Vagina (tissue), 2 donors: Measurements from ENCODE around the gene ITPKB. TPM values are rescaled to one million over a fixed set of nuclear protein-coding genes. Genes with fewer than 3 reads are reported as not detected.

Experiments used
- DNase-seq, 2 donors: peaks; one replicate each; pipeline ENCODE4 v3.0.0-alpha.2; 2017; ENCODE audit errors: extremely low spot score in 2 of 2
- H3K27ac ChIP-seq: fragments of 200-600 bp; sonication (generic); one replicate; pipeline ENCODE4 v1.5.1; 2019
- H3K27me3 ChIP-seq: fragments of 200-600 bp; sonication (generic); one replicate; pipeline ENCODE4 v1.5.1; 2019
- H3K36me3 ChIP-seq, 2 donors: fragments of 200-600 bp; sonication (generic); one replicate each; pipeline ENCODE4 v1.5.1; 2017 to 2019
- H3K4me1 ChIP-seq: fragments of 200-600 bp; sonication (generic); one replicate; pipeline ENCODE4 v1.5.1; 2019
- H3K4me3 ChIP-seq, 2 donors: fragments of 200-600 bp; sonication (generic); 1 replicate in 1 of 2; 2 replicates in 1 of 2; pipeline ENCODE4 v1.5.1; 2016 to 2019
- H3K9me3 ChIP-seq: fragments of 200-600 bp; sonication (generic); one replicate; pipeline ENCODE4 v1.5.1; 2019
- CTCF ChIP-seq, 3 experiments: fragments of 450-650 bp in 2 of 3; fragments of 200-600 bp in 1 of 3; sonication (generic) in 1 of 3; IDR thresholded peaks; one replicate each; pipeline ENCODE4 v1.5.1; 2017 to 2019; ENCODE audit warnings: antibody characterized with exemption in 3 of 3, mild to moderate bottlenecking in 2 of 3, moderate library complexity in 2 of 3
- POLR2A ChIP-seq, 2 donors: fragments of 450-650 bp; IDR thresholded peaks; one replicate each; pipeline ENCODE4 v1.6.1; 2017; ENCODE audit warnings: antibody characterized with exemption in 2 of 2, mild to moderate bottlenecking in 2 of 2, moderate library complexity in 2 of 2
- POLR2AphosphoS5 ChIP-seq, 2 donors: sonication (generic); formaldehyde crosslinking; IDR thresholded peaks; one replicate each; pipeline ENCODE4 v1.9.0; 2017; ENCODE audit warnings: antibody characterized with exemption in 2 of 2, mild to moderate bottlenecking in 2 of 2, low read depth in 1 of 2; ENCODE audit not compliant: insufficient read depth in 1 of 2
- intact Hi-C: fragments of 100-400 bp; cut with DNase I; formaldehyde crosslinking; loops from one replicate; pipeline ENCODE4 v1.15.1; 2023
- total RNA-seq: library from RNA; depleted of rRNA; stranded (reverse); fragments of >200 nt; gene quantifications from one replicate; pipeline ENCODE4 v1.2.3, GENCODE V29; 2016

The ITPKB gene
- total RNA-seq, 1 donor from 2014 or later, result 31.7 TPM

DNA sequence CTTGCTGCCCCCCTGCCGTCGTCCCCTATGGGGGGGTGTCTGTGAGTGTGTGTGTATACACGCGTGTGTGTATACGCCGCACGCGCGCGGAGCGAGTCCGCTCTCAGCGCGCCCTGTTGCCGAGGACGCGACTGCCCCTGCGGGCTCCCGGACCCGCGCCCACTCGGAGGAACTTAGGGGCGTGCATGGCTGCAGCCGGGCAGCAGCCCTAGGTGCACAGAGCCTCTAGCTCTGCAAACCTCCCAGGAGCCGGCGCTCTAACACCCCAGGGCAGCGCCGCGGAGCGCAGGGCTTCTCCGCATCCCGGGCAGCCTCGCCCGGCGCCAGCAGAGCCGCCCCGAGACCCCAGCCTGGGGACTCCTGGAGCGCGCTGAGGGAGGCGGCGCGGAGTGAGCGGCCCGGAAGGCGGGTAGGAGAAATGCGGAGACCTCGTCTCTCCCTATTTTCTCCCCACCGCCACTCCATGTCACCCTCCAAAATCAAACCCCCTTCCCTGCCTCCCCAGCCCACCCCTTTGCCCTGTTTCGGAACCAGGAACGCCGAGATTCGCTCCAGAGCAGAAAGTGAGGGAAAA is 574 bp downstream of the ITPKB start:
- TF ChIP-seq POLR2AphosphoS5 (IDR thresholded peaks at IDR 0.05; ENCODE audit: insufficient read depth in 1 of 2, low read depth in 1 of 2), result no peak
- no peak for TF ChIP-seq CTCF (IDR thresholded peaks at IDR 0.05)
- peak in 1 of 2 donors; percentile 14 for TF ChIP-seq POLR2A (IDR thresholded peaks at IDR 0.05)
- no peaks in the 10 kb centered on the region for H3K27me3 ChIP-seq
- peak overlapping the region; percentile 87 to 99 for H3K4me3 ChIP-seq
- H3K36me3 ChIP-seq, result peaks cover 0 to 11% of the 10 kb centered on the region in 2 donors
- peaks cover 46% of the 10 kb centered on the region for H3K4me1 ChIP-seq
- peak overlapping the region; percentile 97 for H3K27ac ChIP-seq
- DNase-seq, result no peak
- H3K9me3 ChIP-seq, result no peaks in the 10 kb centered on the region
- intact Hi-C loops, result loop anchor here (5.0 to 10.0 kb wide), 2 partner anchors 76 to 104 kb away; no protein-coding TSS in a partner anchor

GRCh38 chr1:226737819-226738420 is 1.2 kb downstream of the ITPKB start:
- Histone ChIP-seq H3K4me1 (peaks cover 52% of the 10 kb centered on the region), H3K27ac (peak overlapping the region; percentile 97), H3K36me3 (peaks cover 0 to 11% of the 10 kb centered on the region in 2 donors), H3K4me3 (peak overlapping the region; percentile 87 to 99), H3K27me3 (no peaks in the 10 kb centered on the region), H3K9me3 (no peaks in the 10 kb centered on the region)
- intact Hi-C loops, result loop anchor here (2.0 to 10.0 kb wide), 3 partner anchors 76 to 103 kb away; no protein-coding TSS in a partner anchor
- TF ChIP-seq POLR2AphosphoS5 (IDR thresholded peaks at IDR 0.05; ENCODE audit: insufficient read depth in 1 of 2, low read depth in 1 of 2) (peak in 1 of 2 donors; percentile 72), CTCF (IDR thresholded peaks at IDR 0.05) (no peak), POLR2A (IDR thresholded peaks at IDR 0.05) (no peak)
- no peak for DNase-seq

- TF ChIP-seq POLR2AphosphoS5 (IDR thresholded peaks at IDR 0.05; ENCODE audit: insufficient read depth in 1 of 2, low read depth in 1 of 2), result no peak
- TF ChIP-seq POLR2A (IDR thresholded peaks at IDR 0.05), result peak in 1 of 2 donors; percentile 31
- intact Hi-C loops, result loop anchor here (2.0 to 10.0 kb wide), 3 partner anchors 75 to 102 kb away; no protein-coding TSS in a partner anchor
- DNase-seq, result no peak
- H3K4me1 ChIP-seq, result peaks cover 59% of the 10 kb centered on the region
- H3K4me3 ChIP-seq, result peak overlapping the region; percentile 87 to 99
- H3K9me3 ChIP-seq, result no peaks in the 10 kb centered on the region
- H3K36me3 ChIP-seq, result peaks cover 0 to 11% of the 10 kb centered on the region in 2 donors
- H3K27ac ChIP-seq, result peak overlapping the region; percentile 97
- no peaks in the 10 kb centered on the region for H3K27me3 ChIP-seq
Observed at GRCh38 chr1:226736908-226737818, 1.9 kb downstream of the ITPKB start.

- H3K9me3 ChIP-seq, result no peaks in the 10 kb centered on the region
- no peaks in the 10 kb centered on the region for H3K27me3 ChIP-seq
- H3K4me3 ChIP-seq, result peak overlapping the region; percentile 87 to 99
- peak in 1 of 2 donors; percentile 72 for TF ChIP-seq POLR2AphosphoS5 (IDR thresholded peaks at IDR 0.05; ENCODE audit: insufficient read depth in 1 of 2, low read depth in 1 of 2)
- TF ChIP-seq POLR2A (IDR thresholded peaks at IDR 0.05), result no peak
- peaks cover 68% of the 10 kb centered on the region for H3K4me1 ChIP-seq
- peaks cover 0 to 11% of the 10 kb centered on the region in 2 donors for H3K36me3 ChIP-seq
- peak overlapping the region; percentile 97 for H3K27ac ChIP-seq
- DNase-seq, result no peak
- intact Hi-C loops, result loop anchor here (2.0 to 10.0 kb wide), 3 partner anchors 74 to 101 kb away; no protein-coding TSS in a partner anchor
Observed at GRCh38 chr1:226736001-226736907, 2.8 kb downstream of the ITPKB start.

DNA sequence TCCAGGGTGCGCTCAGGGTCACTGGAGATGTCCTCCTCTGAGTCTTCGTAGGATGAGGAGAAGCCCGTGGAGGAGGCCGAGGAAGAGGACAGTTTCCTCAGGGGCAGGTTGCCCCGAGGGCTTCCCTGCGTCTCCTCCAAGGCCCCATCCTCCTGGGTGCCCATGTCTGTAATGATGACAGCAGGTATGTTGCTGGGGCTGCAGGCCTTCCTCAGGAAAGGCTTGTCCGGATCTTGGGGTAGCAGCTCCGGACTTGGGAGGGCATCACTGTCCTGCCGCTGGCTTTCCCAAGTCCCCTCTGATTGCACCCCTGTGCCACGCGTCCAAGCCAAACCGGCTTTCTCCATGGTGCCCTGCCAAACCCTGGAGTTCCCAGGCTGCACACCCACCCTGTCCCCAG is 3.5 kb downstream of the ITPKB start:
- peaks cover 0 to 11% of the 10 kb centered on the region in 2 donors for H3K36me3 ChIP-seq
- no peaks in the 10 kb centered on the region for H3K9me3 ChIP-seq
- intact Hi-C loops, result loop anchor here (5.0 to 10.0 kb wide), 2 partner anchors 73 to 101 kb away; no protein-coding TSS in a partner anchor
- no peak for DNase-seq
- TF ChIP-seq CTCF (IDR thresholded peaks at IDR 0.05) (no peak), POLR2AphosphoS5 (IDR thresholded peaks at IDR 0.05; ENCODE audit: insufficient read depth in 1 of 2, low read depth in 1 of 2) (no peak), POLR2A (IDR thresholded peaks at IDR 0.05) (no peak)
- H3K4me1 ChIP-seq, result peaks cover 75% of the 10 kb centered on the region
- no peaks in the 10 kb centered on the region for H3K27me3 ChIP-seq
- peak overlapping the region; percentile 87 to 99 for H3K4me3 ChIP-seq
- peak overlapping the region; percentile 97 for H3K27ac ChIP-seq
